OCI-LY1 (cell line): ENCODE data around the gene PCDHB9.
"Not testable (repeated sequence)": the region's sequence is repeated elsewhere in the genome, so short reads cannot be mapped to it uniquely, and the experiment has no call there.

ENCODE experiments used
- H2AFZ ChIP-seq: fragments of 200-600 bp; sonication (generic), shearing (Covaris generic); 2 replicates; pipeline ENCODE4 v1.6.0; 2014; ENCODE audit warnings: antibody characterized with exemption, mild to moderate bottlenecking, low read length
- H3F3A ChIP-seq: fragments of 200-600 bp; sonication (generic), shearing (Covaris generic); 2 replicates; pipeline ENCODE4 v1.6.0; 2014; ENCODE audit warnings: mild to moderate bottlenecking, antibody characterized with exemption, low read length, moderate library complexity; ENCODE audit not compliant: insufficient read depth
- H3K27ac ChIP-seq: fragments of 200-600 bp; sonication (generic); 2 replicates; pipeline ENCODE4 v1.5.1; 2014; ENCODE audit warnings: low read length, mixed run types, mild to moderate bottlenecking, low read depth; ENCODE audit not compliant: poor library complexity, severe bottlenecking
- H3K27me3 ChIP-seq: fragments of 200-600 bp; sonication (generic); 2 replicates; pipeline ENCODE4 v1.6.0; 2014; ENCODE audit warnings: antibody characterized with exemption, mild to moderate bottlenecking, low read length, moderate library complexity; ENCODE audit not compliant: insufficient read depth
- H3K36me3 ChIP-seq: fragments of 200-600 bp; sonication (generic); 2 replicates; pipeline ENCODE4 v1.6.1; 2014; ENCODE audit warnings: mild to moderate bottlenecking, antibody characterized with exemption, low read length, moderate library complexity, mixed read lengths; ENCODE audit not compliant: insufficient read depth
- H3K4me1 ChIP-seq: fragments of 200-600 bp; sonication (generic); 2 replicates; pipeline ENCODE4 v1.5.1; 2014; ENCODE audit warnings: mild to moderate bottlenecking, low read length, moderate library complexity; ENCODE audit not compliant: insufficient read depth, severe bottlenecking
- H3K4me2 ChIP-seq: fragments of 200-600 bp; sonication (generic), shearing (Covaris generic); 2 replicates; pipeline ENCODE4 v1.6.1; 2014; ENCODE audit warnings: low read length
- H3K4me3 ChIP-seq: fragments of 200-600 bp; sonication (generic); 2 replicates; pipeline ENCODE4 v1.5.1; 2014; ENCODE audit warnings: low read length, low read depth, mild to moderate bottlenecking, mixed read lengths; ENCODE audit not compliant: poor library complexity, severe bottlenecking
- H3K79me2 ChIP-seq: fragments of 200-600 bp; shearing (Covaris generic); 2 replicates; pipeline ENCODE4 v1.6.1; 2016; ENCODE audit warnings: mixed run types, low read length, mixed read lengths; ENCODE audit not compliant: insufficient read depth
- H3K9ac ChIP-seq: fragments of 200-600 bp; sonication (generic), shearing (Covaris generic); 2 replicates; pipeline ENCODE4 v1.6.1; 2014; ENCODE audit warnings: mild to moderate bottlenecking, low read length, mixed read lengths
- H3K9me2 ChIP-seq: fragments of 200-600 bp; sonication (generic), shearing (Covaris generic); 2 replicates; pipeline ENCODE4 v1.6.1; 2014; ENCODE audit warnings: low read depth, mild to moderate bottlenecking, low read length, mixed read lengths
- H3K9me3 ChIP-seq: fragments of 200-600 bp; shearing (Covaris generic); 2 replicates; pipeline ENCODE4 v1.6.1; 2014; ENCODE audit warnings: low read length, mixed read lengths
- H4K20me1 ChIP-seq: fragments of 200-600 bp; sonication (generic), shearing (Covaris generic); 2 replicates; pipeline ENCODE4 v1.6.0; 2016; ENCODE audit warnings: mild to moderate bottlenecking, low read length; ENCODE audit not compliant: insufficient read depth
- TF ChIP-seq, protein P1 (sequence below): fragments of 200-600 bp; sonication (generic), shearing (Covaris generic); IDR thresholded peaks from 2 replicates; pipeline ENCODE4 v1.5.1; 2017; ENCODE audit warnings: mild to moderate bottlenecking, antibody characterized with exemption, low read length, moderate library complexity, mixed read lengths

Gene PCDHB9

DNA sequence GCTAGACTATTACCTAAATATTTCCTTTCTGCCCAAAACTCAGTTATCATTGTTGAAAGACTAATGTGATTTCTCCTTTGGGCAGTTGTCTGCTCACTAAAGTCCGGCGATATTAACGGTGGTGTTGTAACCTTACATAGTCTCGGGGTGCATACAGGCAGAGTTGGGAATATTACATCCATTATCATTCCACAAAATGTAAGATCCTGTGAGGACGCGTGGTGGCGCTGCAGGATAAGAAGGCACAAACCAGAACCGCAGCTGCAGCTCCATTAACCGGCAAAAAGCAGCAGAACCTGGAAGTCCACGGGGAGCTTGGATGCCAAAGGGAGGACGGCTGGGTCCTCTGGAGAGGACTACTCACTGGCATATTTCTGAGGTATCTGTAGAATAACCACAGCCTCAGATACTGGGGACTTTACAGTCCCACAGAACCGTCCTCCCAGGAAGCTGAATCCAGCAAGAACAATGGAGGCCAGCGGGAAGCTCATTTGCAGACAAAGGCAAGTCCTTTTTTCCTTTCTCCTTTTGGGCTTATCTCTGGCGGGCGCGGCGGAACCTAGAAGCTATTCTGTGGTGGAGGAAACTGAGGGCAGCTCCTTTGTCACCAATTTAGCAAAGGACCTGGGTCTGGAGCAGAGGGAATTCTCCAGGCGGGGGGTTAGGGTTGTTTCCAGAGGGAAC lies 26.8 kb downstream of the PCDHB9 start, which contains the start of gene PCDHB13:
Gene PCDHB13 (plus strand): TSS at position 264 of the 684 bp plus-strand sequence. CDS start 205 bp downstream, at position 469.
- not testable (repeated sequence) for H3K9me2 ChIP-seq, H3K27me3 ChIP-seq, H3K79me2 ChIP-seq, H3F3A ChIP-seq, H2AFZ ChIP-seq, H3K36me3 ChIP-seq, H3K4me3 ChIP-seq, H3K9ac ChIP-seq, H3K27ac ChIP-seq, H4K20me1 ChIP-seq, H3K4me2 ChIP-seq, H3K4me1 ChIP-seq, H3K9me3 ChIP-seq
- TF ChIP-seq, protein P1, sequence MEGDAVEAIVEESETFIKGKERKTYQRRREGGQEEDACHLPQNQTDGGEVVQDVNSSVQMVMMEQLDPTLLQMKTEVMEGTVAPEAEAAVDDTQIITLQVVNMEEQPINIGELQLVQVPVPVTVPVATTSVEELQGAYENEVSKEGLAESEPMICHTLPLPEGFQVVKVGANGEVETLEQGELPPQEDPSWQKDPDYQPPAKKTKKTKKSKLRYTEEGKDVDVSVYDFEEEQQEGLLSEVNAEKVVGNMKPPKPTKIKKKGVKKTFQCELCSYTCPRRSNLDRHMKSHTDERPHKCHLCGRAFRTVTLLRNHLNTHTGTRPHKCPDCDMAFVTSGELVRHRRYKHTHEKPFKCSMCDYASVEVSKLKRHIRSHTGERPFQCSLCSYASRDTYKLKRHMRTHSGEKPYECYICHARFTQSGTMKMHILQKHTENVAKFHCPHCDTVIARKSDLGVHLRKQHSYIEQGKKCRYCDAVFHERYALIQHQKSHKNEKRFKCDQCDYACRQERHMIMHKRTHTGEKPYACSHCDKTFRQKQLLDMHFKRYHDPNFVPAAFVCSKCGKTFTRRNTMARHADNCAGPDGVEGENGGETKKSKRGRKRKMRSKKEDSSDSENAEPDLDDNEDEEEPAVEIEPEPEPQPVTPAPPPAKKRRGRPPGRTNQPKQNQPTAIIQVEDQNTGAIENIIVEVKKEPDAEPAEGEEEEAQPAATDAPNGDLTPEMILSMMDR: peak; percentile 26; the same call in 1 of the 2 replicates

DNA sequence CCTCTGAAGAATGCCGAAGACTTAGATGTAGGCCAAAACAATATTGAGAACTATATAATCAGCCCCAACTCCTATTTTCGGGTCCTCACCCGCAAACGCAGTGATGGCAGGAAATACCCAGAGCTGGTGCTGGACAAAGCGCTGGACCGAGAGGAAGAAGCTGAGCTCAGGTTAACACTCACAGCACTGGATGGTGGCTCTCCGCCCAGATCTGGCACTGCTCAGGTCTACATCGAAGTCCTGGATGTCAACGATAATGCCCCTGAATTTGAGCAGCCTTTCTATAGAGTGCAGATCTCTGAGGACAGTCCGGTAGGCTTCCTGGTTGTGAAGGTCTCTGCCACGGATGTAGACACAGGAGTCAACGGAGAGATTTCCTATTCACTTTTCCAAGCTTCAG lies 27.6 kb downstream of the PCDHB9 start:
- H3K9ac ChIP-seq, H3K9me3 ChIP-seq, H3F3A ChIP-seq, H3K4me1 ChIP-seq, H3K79me2 ChIP-seq, H3K4me2 ChIP-seq, H2AFZ ChIP-seq, H3K9me2 ChIP-seq, H3K36me3 ChIP-seq, H3K27me3 ChIP-seq, H3K4me3 ChIP-seq, H3K27ac ChIP-seq, H4K20me1 ChIP-seq: not testable (repeated sequence)

- not testable (repeated sequence) for H3K4me3 ChIP-seq, H3F3A ChIP-seq, H3K9me2 ChIP-seq, H3K9me3 ChIP-seq, H4K20me1 ChIP-seq, H3K4me1 ChIP-seq, H3K27ac ChIP-seq, H3K79me2 ChIP-seq, H3K36me3 ChIP-seq, H3K27me3 ChIP-seq, H3K4me2 ChIP-seq, H3K9ac ChIP-seq, H2AFZ ChIP-seq
Observed at GRCh38 chr5:141215504-141215903, 28.5 kb downstream of the PCDHB9 start.

DNA sequence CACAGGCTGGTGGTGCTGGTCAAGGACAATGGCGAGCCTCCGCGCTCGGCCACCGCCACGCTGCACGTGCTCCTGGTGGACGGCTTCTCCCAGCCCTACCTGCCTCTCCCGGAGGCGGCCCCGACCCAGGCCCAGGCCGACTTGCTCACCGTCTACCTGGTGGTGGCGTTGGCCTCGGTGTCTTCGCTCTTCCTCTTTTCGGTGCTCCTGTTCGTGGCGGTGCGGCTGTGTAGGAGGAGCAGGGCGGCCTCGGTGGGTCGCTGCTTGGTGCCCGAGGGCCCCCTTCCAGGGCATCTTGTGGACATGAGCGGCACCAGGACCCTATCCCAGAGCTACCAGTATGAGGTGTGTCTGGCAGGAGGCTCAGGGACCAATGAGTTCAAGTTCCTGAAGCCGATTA lies 29.1 kb downstream of the PCDHB9 start:
- H3K27me3 ChIP-seq, H2AFZ ChIP-seq, H4K20me1 ChIP-seq, H3K4me1 ChIP-seq, H3K79me2 ChIP-seq, H3K27ac ChIP-seq, H3K36me3 ChIP-seq, H3K9ac ChIP-seq, H3K4me2 ChIP-seq, H3K9me2 ChIP-seq, H3K4me3 ChIP-seq, H3F3A ChIP-seq, H3K9me3 ChIP-seq: not testable (repeated sequence)
